Posterior cingulate gyrus (tissue), 11 donors: ENCODE data around the gene LFNG.
"Not testable (repeated sequence)": the region's sequence is repeated elsewhere in the genome, so short reads cannot be mapped to it uniquely, and the experiment has no call there.

Source experiments
- DNase-seq, 10 donors: peaks; one replicate each; pipeline versions ENCODE4 v3.0.0 to v3.0.0-alpha.2; 2020 to 2021; ENCODE audit warnings: mixed read lengths in 3 of 10
- intact Hi-C: fragments of 100-400 bp; cut with DNase I; formaldehyde crosslinking; loops from one replicate; pipeline ENCODE4 v1.15.1; 2023

Gene LFNG

DNA sequence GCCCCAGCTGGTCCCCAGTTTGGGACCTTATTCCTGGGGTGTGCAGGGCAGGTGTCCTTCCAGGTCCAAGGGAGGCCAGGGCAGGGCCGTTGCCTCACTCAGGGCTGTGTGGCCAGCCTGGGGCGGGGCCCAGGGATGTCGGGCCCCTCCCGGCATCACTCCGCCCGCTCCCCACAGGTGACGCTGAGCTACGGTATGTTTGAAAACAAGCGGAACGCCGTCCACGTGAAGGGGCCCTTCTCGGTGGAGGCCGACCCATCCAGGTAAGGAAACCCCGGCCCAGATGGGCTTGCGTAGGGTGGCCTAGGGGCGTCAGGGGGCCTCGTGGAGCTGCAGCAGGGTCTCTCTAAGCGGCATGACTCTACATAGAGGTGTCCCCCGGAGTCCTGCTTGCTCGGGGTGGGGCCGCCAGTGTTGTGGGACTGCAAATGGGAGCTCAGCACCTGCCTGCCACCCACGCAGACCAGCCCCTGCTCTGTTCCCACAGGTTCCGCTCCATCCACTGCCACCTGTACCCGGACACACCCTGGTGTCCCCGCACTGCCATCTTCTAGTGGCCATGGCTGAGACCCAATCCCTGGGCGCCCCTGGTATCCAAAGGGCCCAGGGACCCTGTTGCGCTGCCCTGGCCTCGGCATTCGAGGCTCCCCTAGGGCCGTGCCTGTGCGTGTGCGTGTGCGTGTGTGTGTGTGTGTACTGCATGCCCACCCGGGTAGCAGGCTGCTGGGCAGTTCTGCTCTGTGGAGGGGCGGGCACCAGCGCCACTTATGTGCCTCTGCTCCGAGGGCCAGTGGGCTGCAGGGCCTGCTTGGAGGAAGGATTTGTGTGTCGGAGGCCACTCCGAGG is 7.3 kb downstream of the LFNG start:
- intact Hi-C loops = no loop called here
- no peak for DNase-seq

DNA sequence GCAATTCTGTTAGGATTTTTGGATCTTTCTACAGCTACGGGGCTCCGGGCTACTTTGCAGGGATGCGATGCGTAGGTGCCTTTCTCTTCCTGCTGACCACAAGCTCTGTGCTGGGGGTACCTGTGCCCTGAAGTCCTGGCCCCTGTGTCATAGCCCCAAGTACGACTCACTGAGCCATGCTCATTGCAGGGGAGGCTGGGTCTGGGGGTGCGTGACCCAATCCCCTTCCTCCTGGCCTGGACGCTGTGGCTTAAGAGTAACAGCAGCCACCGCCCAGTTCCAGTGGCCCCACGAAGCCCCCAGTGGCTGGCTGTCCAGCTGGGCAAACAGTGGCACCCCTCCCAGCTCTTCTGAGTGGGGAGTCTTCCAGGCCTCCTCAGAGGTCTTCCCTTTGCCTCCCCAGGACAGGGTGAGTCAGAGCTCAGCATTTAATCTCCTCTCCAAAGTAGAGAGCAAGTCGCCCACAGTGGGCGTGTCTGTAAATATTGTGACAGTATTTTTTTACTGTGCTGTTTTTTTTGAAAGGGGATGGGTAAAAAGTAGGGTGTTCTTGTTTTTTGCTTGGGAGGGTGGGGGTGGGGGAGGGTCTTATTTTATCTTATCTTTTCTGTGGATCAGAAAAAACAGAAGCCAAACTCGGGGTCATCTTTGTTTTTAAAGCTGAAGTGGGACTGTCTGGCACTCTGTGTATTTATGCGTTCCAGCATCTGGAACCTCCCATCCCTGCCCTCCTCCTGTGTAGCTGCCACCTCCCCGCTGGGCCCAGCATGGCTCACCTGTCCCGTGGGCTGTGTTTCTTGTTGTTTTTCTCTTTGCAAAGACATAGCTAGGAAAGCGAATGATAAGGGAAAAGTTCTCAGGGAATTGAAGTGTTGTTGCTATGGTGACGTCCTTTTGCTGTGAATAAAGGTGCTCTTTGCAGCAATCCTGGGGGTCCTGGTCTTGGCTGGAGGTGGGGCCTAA is 8.2 kb downstream of the LFNG start:
- no peak for DNase-seq
- intact Hi-C loops = no loop called here

DNA sequence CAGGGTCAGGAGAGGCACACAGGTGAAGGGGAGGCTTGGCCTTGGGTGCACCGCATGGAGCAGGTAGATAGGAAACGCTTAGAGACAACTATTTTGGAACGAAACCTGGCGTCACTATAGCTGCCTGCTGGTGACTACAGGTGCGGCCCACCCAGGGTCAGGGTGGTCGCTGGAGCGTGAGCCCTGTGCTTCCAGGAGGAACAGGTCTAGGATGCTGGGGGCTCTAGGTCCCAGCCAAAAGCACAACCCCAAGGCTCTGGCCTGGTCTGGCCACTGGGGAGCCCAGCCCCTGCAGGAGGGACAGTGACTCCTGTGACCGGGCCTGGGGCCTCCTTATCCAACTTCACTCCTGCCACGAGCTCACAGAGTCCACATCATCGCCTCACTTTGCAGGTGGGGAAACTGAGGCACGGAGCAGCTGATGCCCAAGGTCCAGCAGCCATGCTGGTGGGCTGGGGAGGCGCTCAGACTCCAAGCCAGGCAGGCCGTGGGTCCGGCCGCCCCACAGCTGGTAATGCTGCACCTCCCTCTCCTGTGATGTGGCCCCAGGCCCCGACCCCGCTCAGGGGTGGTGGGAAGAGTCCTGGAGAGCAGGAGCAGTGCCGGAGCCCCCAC is 9.0 kb downstream of the LFNG start:
- intact Hi-C loops = no loop called here
- DNase-seq = peak in 1 of 10 donors; percentile 4

DNA sequence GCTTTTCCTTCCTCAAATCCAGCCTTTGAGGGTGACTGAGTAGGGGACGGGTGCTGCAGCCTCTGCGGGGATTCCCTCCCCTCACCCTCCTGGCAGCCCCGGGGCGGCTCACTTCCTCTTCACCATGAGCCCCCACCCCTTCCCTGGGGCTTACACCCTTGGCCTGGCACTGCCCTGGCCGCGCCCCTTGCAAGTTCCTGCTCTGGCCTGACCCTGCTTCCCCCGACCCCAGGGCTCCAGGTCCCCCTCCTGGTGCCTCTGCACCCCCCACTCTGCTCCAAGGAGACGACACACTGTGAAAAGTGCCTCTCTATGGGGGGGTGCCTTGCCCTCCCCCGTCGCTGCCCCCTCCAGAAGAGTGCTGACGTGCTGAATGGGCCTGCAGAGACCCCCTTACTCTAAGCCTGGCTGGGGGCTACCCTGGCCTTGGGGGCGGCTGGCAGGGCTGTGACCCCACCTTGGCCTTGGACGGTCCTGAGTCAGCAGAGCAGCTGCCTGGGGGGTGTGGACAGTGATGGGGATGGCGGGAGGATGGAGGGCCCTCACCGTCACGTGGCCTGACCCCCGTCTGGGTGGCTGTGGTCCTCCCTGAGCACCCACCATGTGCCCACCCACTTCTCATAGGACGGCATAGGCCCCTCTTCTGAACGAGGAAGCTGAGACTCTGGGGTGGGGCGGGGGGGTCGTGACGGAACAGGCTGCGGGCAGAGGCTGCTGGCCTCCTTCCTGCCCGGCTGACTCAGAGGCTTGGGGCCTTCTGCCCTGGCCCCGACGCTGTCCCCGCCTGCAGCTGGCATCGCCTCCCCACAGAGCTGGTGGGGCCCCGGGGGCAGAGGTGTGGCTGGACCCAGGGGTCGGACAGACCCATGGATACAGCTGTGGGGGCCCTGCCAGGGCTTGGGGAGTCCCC is 9.8 kb downstream of the LFNG start:
- DNase-seq = peak in 3 of 10 donors; percentile 34 to 47 (median 45)

DNA sequence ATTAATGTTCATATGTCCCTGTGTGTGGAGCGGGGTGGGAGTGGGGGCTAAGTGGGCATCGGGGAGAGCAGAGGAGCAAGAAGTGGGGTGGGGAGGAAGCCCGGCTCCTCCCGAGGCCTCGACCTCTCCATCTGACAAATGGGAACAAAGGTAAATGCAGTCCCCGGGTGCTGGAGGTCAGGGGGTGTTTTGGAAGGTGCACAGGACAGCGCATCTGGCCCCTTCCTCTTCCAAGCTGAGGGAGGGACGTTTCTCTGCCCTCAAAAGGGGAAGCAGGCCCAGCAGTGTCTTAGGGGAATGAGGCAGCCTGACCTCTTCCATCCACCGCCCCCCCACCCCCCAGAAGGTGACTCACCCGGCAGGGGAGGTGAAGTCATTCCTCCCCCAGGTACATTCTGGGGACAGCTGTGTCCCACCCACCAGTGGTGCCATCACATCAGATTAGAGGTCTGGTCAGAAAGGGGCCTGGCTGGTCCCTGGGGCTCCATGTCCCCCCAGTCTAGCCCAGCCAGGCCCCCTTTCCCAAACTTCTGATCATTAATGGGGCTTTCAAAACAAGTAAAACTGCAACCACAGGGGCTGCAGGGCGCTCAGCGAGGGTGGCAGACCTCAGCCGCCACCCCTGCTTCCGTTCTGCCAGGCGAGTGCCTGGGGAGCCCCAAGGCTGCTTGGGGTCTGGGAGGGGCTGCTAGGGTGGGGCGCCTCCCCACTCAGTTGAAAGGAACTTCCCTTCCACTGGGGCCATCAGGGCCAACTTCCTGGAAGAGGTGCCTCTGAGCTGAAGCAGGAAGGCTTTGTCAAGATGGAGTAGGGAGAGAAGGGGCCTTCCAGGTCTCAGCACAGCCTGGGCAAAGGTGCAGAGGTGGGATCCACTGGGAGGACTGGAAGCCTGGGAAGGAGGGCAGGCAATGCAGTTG is 10.8 kb downstream of the LFNG start:
- intact Hi-C loops = no loop called here
- DNase-seq = no peak

More for the DNA sequence above, 9.8 kb downstream of the LFNG start:
- intact Hi-C loops = no loop called here

DNA sequence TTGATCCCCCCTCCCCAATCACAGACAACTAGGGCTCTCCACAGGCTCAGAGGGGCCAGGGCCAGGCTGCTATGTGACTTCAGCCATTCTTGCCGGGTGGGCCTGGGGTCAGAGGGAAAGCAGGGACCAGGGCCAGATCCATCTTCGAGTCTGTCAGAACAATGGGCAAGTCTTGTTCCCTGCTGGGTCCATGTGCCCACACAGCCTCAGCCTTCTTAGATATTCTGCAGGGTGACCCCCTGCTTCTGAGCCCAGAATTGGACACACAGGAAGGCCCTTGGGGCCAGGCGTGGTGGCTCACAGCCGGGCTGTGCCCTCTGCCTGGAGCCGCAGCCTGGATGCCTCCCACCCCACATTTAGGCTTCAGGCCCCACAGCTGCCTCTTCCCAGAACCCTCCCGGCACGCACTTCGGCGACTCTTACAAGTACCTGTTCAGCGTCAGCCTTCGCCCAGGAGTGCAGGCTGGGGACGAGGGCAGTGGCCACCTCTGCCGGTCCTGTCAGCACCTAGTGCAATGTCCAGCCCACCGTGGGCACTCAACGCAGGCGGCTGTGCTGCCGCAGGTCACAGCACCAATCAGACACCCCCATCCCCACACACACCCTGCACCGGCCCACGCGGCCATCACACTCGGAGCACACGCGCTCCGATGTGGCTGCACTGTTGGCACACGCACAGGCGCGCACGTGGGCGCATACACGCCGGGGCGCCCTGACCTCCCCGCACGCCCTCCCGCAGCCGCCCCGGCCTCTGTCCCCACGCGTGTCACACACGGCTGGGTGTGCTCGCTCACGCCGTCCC is 11.6 kb downstream of the LFNG start:
- intact Hi-C loops = not testable (repeated sequence)
- DNase-seq = peak in 2 of 10 donors; percentile 3 to 78

DNA sequence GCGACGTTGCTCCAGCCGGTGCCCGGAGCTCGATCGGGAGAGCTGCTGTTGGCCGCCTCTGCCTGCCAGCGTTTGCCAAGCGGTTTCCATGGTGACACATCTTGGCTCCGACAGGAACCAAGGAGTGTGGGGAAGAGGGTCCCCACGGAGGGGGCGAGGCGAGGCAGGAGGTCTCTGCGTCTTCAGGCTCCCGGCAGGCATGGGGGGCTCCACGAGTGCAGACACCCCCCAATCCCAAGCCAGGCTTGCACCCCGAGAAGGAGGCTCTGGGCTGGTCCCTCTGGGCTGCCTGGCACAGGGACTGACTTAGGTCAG is 12.2 kb downstream of the LFNG start:
- intact Hi-C loops = not testable (repeated sequence)
- peak in 3 of 10 donors; percentile 3 to 86 (median 86) for DNase-seq

DNA sequence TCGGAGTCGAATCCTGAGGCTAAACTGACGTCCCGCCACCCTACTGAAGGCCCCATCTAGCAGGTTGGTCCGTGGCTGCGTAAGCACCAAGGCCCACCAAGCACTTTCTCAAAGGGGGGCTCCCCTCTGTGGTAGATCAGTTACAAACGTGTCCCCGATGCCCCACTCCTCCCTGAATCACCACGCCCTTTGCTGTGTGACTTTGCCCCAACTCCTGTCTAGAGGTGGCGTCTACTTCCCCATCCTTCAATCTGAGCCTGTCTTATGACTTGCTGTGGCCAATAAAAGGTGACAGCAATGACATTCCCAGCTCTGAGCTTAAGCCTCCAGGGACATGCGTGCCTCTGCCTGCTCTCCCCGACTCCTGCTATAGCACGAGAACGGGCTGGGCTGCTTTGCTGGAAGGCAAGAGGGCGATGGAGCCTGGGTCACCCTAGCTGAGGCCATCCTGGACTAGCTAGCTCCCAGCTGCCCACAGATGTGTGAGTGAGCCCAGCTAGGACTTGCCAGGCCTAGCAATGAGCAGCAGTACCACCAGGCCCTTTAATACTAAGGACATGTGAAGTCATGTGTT is 12.7 kb downstream of the LFNG start:
- DNase-seq = peak in 1 of 10 donors; percentile 53
- intact Hi-C loops = not testable (repeated sequence)

DNA sequence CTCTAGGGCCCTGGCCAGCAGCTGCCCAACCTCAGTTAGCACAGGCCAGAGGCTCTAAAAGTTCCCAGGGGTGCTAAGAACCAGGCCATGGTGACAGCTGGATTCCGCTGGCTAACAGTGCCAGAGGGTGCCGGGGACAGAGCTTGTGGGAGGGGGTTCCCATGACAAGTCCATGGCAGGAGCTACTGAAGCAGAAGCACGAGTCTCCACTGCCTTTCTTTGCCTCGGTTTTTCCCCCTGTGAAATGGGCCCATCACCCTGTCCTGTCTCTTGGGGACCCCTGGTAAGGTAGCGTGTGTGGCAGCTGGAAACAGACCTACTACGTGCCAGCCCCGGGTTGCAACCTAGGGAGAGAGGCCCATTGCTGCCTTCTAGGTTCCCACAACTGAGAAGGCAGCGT is 13.2 kb downstream of the LFNG start:
- peak in 1 of 10 donors; percentile 13 for DNase-seq
- intact Hi-C loops = not testable (repeated sequence)

DNA sequence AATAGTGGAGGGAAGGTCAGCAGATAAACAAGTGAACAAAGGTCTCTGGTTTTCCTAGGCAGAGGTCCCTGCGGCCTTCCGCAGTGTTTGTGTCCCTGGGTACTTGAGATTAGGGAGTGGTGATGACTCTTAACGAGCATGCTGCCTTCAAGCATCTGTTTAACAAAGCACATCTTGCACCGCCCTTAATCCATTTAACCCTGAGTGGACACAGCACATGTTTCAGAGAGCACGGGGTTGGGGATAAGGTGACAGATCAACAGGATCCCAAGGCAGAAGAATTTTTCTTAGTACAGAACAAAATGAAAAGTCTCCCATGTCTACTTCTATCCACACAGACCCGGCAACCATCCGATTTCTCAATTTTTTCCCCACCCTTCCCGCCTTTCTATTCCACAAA is 14.0 kb downstream of the LFNG start:
- intact Hi-C loops, DNase-seq: not testable (repeated sequence)

DNA sequence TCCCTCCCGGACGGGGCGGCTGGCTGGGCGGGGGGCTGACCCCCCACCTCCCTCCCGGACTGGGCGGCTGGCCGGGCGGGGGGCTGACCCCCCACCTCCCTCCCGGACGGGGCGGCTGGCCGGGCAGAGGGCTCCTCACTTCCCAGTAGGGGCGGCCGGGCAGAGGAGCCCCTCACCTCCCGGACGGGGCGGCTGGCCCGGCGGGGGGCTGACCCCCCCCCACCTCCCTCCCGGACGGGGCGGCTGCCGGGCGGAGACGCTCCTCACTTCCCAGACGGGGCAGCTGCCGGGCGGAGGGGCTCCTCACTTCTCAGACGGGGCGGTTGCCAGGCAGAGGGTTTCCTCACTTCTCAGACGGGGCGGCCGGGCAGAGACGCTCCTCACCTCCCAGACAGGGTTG is 14.6 kb downstream of the LFNG start:
- intact Hi-C loops = not testable (repeated sequence)
- peak in 2 of 10 donors; percentile 9 to 24 for DNase-seq

DNA sequence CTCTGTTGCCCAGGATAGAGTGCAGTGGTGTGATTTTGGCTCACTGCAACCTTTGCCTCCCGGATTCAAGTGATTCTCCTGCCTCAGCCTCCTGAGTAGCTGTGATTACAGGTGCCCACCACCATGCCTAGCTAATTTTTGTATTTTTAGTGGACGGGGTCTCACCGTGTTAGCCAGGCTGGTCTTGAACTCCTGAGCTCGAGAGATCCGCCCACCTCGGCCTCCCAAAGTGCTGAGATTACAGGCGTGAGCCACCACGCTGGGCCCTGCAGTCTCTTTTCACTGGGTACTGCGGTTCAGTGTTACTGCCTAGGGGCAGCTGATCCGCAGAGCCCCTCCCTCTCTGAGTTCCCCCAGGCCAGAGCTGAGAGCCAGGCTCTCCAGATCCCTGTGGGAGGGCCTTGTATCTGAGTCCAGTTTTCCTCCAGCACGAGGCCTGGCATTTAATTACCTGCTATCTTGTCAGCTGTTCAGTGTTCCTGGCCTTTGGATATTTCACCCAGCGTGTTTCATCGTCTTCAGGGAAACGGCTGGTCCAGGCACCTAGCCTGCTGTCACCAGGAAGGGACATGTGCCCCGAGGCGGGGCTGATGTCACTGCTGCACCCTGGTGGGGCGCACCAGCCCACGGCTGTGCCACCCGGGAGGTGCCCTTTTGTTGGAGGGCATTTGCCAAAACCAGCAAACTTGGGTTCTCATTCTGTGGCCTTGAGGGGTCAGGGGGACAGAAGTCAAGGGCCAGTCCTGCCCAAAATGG is 16.5 kb downstream of the LFNG start:
- DNase-seq = peak in 3 of 10 donors; percentile 53 to 85 (median 69)
- intact Hi-C loops = not testable (repeated sequence)

DNA sequence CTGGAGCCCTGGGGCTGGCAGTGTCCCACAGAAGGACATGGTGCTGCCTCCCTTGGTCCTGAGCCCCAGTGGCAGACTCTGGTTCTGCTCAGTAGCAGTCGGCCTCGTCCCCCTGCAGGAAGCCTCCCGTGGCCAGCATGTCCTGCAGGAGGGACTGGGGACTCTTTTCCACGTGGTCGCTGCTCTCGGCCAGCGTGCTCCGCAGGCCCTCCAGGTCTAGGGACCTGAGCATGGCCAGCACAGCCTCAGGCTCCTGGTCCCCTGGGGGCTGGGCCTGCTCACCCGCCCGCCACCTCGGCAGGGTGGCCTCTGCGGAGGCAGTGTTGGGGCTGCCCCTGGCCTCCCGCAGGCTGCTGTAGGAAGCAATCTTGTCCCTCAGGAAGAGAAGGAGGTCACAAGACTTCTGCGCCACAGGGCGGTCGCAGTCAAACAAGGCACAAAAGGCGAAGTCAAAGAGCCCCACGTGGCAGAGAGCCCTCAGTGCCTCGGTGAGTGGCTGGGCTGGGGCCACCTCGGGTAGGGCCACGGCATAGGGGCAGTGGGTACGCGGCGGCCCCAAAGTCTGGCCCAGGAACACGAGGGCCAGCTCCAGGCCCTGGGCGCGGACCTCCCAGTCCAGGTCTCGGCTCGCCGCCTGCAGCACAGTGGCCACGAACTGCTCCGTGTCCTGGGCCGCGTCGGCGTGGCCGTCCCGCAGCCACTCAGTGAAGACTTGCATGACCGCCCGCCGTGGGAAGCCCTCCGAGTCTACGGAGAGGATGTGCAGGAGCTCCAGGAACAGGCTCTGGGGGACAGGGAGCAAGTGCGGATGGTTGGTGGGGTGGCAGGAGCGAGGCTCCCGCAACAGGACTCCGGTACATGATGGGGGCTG is 18.6 kb downstream of the LFNG start:
- DNase-seq = peak in 5 of 10 donors; percentile 9 to 82 (median 70)
- intact Hi-C loops = no loop called here

DNA sequence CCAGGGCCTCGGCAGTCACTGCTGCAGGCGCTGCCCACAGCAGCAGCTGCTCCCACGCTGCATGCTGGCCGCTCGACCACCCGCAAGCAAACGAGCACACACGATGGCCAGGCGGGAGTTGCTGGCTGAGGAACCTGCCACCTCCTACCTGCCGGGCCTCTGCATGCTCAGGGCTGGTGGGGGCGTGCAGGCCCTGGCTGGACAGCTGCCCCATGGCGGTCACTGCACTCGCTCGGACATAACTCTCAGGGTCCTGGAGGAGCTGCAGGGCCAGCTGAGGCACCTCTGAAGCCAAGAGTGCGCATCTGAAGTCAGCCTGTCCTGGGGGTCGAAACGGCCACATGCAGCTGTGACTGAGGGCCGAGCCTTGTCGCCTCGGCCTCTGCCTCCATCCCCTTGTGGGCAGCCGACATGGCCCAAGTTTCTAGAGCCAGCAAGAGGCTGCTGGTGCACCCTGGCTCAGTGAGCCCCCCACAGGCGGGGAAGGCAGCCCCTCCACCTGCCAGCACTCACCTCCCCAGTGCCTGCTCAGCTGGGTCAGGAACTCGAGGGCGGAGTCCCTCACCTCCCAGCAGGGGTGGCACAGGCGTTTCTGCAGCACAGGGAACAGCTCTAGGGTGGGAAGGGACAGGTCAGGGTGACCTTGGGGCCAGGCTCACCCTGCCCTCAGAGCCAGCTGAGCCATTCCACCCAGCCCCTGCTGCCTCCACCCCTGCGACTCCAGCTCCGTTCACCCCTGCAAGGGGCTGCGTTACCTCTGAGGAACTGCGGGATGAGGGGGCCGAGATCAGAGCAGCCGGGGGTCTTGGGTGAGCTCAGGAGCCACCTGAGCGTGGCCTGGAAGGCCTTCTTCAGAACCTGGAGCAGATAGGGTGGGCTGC is 19.7 kb downstream of the LFNG start:
- DNase-seq = peak in 4 of 10 donors; percentile 19 to 76 (median 65)
- intact Hi-C loops = no loop called here

DNA sequence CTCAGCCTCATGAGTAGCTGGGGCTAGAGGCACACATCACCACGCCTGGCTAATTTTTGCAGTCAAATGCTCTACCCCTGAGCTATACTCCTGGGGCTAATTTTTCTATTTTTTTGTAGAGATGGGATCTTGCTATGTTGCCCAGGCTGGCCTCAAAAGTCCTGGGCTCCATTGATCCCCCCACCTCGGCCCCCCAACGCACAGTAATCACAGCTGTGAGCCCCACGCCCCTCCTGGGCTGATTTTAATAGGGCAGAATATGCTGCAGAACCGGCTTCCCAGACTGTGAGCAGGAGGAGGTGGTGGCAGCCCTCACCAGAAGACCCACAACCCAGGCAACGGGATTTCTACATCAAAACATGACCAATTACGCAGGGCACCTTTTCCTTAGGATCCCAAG is 20.6 kb downstream of the LFNG start:
- intact Hi-C loops = no loop called here
- DNase-seq = peak in 2 of 10 donors; percentile 1 to 11
